Measurements from ENCODE around the gene DYNLT4.
"Not testable (repeated sequence)": the region's sequence is repeated elsewhere in the genome, so short reads cannot be mapped to it uniquely, and the experiment has no call there.

DYNLT4 gene

DNA sequence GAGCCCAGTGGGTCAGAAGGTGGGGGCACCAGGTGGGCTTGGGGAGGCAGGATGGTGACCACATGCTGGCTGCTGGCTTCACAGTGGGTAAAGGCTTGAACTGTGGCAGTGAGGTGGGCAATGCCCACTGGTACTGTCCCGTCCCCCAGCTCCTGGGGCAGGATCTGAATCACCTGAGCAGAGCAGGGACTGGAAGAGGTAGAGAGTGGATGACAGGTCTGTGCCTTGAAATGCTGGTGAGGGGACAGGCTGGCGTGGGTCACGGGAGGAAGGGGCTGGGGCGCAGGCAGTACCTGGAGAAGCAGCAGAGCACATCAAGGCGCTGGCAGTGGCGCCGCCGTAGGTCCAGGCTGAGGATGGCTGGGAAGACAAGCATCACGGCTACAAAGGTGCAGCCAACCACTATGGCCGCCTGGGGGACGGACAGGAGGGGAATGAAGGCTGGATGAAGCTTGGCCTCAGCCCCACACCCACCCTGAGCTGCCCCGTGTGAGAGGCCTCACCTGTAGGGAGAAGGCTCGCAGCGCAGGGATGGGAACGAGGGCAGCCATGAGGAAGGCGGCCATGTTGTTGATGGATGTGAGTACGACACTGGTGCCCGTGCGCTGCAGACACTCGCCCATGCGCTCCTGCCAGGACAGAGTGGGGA lies 21.0 kb upstream of the DYNLT4 start:
- DNase-seq, result no peak

- no peak for DNase-seq
Observed at GRCh38 chr1:44827197-44828002, 20.2 kb upstream of the DYNLT4 start.

GRCh38 chr1:44826375-44827196 lies 19.4 kb upstream of the DYNLT4 start:
- DNase-seq, result peak; percentile 14 to 62

GRCh38 chr1:44824392-44824791 lies 17.2 kb upstream of the DYNLT4 start:
- DNase-seq, result not testable (repeated sequence)

- no peak for DNase-seq
Observed at GRCh38 chr1:44822981-44823451, 15.9 kb upstream of the DYNLT4 start.

- no peak for DNase-seq
Observed at GRCh38 chr1:44822131-44822701, 15.1 kb upstream of the DYNLT4 start.

DNA sequence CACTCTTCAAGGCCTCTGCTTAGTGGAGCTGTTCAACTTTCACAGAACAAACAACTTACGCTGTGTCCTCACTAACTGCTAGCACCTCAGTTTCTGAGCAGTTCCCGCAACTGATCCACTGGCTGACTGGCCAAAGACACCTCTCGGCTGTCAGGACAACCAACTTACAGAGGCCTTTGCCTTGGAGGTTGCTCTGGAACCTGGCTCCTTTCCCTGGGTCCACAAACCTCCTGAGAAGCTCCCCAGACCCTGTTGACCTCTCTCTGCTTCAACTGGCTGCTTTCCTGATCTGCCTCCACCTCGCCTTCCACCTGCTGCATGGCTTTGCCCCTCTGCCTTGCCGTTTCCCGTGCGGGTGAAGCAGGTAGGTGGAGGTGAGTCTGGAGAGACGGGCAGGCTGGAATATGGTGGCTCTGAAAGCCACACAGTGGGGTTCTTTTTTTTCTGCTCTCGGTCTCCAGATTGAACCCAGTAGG lies 14.1 kb upstream of the DYNLT4 start:
- no peak for DNase-seq

DNA sequence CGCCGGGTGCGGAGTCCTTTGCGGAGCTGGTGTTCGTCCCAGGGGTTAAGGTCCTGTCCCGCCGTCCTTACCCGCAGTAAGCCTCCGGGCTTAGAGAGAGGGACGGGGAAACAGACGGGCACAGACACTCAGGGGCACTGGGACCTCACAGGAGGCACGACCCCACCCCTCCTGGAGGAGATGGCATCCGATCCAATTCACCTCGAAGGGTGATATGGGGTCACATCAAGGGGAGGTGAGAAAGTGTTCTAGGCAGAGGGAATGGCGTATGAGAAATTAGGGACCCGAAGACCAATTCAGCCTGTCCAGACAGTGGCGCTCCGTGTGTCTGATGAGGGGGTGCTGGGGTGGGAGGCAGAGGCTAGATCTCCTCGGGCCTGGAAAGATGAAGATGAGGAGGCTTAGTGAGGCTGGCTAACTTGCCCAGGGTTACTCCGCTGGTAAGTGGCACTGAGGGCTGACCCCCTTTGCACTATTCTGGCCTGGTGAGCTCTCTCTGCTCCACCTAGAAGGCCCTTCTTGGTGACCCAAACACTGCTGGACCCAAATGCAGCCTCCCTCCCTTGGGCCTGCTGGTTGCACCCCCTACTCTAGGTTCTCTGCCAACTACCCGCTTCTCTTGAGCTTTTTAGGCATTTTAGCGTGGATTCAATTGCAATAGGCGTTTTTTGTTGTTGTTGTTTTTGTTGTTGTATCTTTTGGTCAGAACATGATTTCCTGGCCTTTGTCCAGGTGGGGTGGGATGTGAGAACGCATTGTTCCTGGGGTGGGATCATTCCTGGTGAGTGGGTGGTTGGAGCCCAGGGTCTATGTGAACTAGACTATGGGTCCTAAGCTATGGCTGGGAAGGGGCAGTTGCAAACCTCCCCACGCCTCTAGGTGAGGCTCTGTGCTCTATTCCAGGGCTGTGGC lies 13.4 kb upstream of the DYNLT4 start:
- DNase-seq, result no peak

GRCh38 chr1:44819608-44820327 lies 12.6 kb upstream of the DYNLT4 start:
- peak; percentile 89 to 92 for DNase-seq

DNA sequence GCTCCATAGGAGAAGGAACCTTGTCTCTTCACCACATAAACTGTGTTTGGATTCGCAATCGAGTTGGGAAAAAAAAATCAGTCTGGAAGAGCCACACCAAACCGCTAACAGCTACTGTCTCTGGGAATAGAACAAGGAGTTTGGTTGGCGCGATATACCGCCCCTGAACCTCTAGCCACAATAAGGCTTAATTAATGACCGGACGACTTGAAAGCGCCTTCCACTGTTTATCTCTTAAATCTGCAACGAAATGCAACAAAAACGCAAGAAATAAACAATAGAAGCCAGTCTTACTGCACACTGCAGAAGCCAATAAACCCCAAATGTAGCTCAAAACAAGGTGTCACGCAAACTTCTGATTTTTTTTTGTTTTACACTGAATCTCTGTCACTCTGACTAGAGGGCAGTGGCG lies 12.1 kb upstream of the DYNLT4 start:
- no peak for DNase-seq

GRCh38 chr1:44817771-44818495 lies 10.8 kb upstream of the DYNLT4 start:
- DNase-seq, result no peak

GRCh38 chr1:44817307-44817706 lies 10.2 kb upstream of the DYNLT4 start:
- no peak for DNase-seq

- not testable (repeated sequence) for DNase-seq
Observed at GRCh38 chr1:44815926-44816325, 8.8 kb upstream of the DYNLT4 start.

DNA sequence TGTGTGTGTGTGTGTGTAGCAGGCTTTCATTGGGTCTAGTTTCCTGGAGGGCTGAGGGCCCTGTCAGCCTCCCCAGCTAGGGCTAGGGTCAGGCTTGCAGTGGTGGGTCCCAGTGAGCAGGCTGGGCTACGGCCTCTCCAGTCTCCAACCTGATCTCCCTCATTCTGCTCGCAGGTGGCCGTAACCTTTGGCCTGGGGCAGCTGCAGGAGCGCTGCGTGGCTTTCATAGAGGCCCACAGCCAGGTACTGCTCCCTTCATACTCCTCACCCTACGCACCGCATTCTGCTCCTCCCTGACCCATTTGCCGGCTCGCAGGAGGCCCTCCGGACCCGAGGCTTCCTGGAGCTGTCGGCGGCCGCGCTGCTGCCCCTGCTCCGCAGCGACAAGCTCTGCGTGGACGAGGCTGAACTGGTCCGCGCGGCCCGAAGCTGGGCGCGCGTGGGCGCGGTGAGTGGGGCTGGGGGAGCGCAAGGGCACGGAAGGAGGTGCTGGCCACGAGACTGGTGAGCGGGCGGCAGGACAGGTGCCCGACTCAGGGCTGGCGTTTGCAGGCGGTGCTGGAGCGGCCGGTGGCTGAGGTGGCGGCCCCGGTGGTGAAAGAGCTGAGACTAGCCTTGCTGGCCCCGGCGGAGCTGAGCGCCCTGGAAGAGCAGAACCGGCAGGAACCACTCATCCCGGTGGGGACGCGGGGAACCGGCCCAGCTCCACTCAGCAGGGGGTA lies 5.8 kb upstream of the DYNLT4 start:
- DNase-seq, result peak in 1 of 2 donors; percentile 21

DNA sequence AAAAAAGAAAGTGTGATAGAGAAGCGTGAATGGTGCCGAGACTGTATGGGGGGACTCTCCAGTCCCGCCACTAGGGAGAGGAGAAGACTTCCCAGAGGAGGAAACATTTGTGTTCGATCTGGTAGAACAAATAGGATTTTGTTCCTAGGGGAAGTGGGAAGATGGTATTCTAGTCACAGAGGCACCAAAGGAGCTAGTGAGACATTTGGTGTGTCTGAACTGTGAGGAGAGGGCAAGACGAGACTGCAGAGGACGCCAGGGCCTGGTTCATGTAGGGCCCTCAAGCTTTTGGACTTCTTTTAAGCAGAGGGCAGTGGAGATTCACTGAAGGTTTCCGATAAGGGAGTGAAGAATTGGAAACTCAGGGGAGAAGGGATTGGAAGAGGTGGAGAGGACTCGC lies 4.1 kb upstream of the DYNLT4 start:
- DNase-seq, result peak in 1 of 2 donors; percentile 19

DNA sequence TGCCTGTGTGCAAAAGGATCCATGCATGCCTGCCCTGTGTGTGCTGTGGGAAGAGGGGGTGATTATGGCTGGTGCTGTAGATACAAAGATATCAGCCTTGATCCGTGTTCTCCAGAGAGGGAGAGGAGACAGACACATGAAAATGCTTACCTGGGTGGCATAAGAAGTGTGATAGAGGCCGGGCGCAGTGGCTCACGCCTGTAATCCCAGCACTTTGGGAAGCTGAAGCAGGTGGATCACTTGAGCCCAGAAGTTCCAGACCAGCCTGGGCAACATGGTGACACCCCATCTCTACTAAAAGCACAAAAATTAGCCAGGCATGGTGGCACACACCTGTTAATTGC lies 3.6 kb upstream of the DYNLT4 start:
- peak in 1 of 2 donors; percentile 22 for DNase-seq

- peak; percentile 51 to 57 for DNase-seq
Observed at GRCh38 chr1:44810101-44810761, 3.1 kb upstream of the DYNLT4 start.

- DNase-seq, result peak; percentile 91 to 93
Observed at GRCh38 chr1:44808938-44809917, 2.1 kb upstream of the DYNLT4 start.
